Muscle layer of duodenum (tissue), 2 donors: ENCODE data around the gene MYBPHL.

ENCODE experiments used
- H3K27ac ChIP-seq: one replicate; pipeline ENCODE4 v1.7.0; 2013; ENCODE audit warnings: mild to moderate bottlenecking, low read length
- H3K27me3 ChIP-seq: one replicate; pipeline ENCODE4 v1.7.0; 2013; ENCODE audit warnings: low read depth, mild to moderate bottlenecking, control low read depth, low read length
- H3K36me3 ChIP-seq, 2 donors: one replicate each; pipeline ENCODE4 v1.7.0; 2013; ENCODE audit warnings: low read length in 2 of 2, control low read depth in 1 of 2, mild to moderate bottlenecking in 1 of 2; ENCODE audit not compliant: insufficient read depth in 2 of 2, control insufficient read depth in 1 of 2
- H3K4me1 ChIP-seq, 2 donors: one replicate each; pipeline ENCODE4 v1.7.0; 2013; ENCODE audit warnings: low read length in 2 of 2, mild to moderate bottlenecking in 2 of 2, control low read depth in 1 of 2, moderate library complexity in 1 of 2; ENCODE audit not compliant: insufficient read depth in 2 of 2, control insufficient read depth in 1 of 2
- H3K4me3 ChIP-seq, 2 donors: one replicate each; pipeline ENCODE4 v1.7.0; 2013; ENCODE audit warnings: low read length in 2 of 2, low read depth in 1 of 2, mild to moderate bottlenecking in 1 of 2
- H3K9me3 ChIP-seq, 2 donors: one replicate each; pipeline ENCODE4 v1.7.0; 2013; ENCODE audit warnings: low read length in 2 of 2, control low read depth in 1 of 2, mild to moderate bottlenecking in 1 of 2; ENCODE audit not compliant: control insufficient read depth in 1 of 2
- donor health status: healthy.

Gene MYBPHL

DNA sequence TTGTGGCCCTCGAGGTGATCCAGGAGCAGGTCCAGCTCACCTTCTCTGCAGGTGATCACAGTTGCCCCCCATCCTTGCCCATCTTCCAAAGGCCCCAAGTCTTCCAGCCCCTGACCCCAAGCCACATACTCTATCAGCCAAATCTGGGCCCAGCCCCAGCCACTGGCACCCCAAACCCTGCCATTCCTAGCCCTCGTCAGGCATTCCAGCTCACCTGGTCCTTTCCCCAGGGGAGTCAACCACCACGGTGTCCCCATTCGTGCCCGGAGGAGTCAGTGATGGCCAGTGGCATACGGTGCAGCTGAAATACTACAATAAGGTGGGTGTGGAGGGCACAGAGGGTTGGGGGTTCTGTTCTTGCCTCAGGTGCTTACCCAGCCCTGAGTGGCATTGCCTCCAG is 45.2 kb downstream of the MYBPHL start:
- H3K4me3 ChIP-seq = no peak overlapping the region
- no peaks in the 10 kb centered on the region for H3K27me3 ChIP-seq
- H3K27ac ChIP-seq = no peak overlapping the region
- no peaks in the 10 kb centered on the region for H3K9me3 ChIP-seq
- peaks cover 0 to 6% of the 10 kb centered on the region in 2 donors for H3K4me1 ChIP-seq
- peaks cover 0 to 20% of the 10 kb centered on the region in 2 donors for H3K36me3 ChIP-seq

DNA sequence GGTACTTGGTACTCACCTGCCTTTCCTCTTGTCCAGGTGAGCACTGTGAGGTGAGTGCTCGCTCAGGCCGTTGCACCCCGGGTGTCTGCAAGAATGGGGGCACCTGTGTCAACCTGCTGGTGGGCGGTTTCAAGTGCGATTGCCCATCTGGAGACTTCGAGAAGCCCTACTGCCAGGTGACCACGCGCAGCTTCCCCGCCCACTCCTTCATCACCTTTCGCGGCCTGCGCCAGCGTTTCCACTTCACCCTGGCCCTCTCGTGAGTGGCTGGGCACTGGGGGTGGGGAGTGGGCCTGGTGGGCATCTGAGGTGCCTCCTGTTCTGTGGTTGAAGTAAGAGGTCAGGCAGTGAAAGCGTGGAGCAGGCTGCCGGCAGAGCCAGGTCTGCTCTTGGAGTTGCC is 45.8 kb downstream of the MYBPHL start:
- Histone ChIP-seq H3K36me3 (peaks cover 0 to 20% of the 10 kb centered on the region in 2 donors), H3K4me3 (no peak overlapping the region), H3K4me1 (peaks cover 0 to 6% of the 10 kb centered on the region in 2 donors), H3K27me3 (no peaks in the 10 kb centered on the region), H3K9me3 (no peaks in the 10 kb centered on the region), H3K27ac (no peak overlapping the region)

DNA sequence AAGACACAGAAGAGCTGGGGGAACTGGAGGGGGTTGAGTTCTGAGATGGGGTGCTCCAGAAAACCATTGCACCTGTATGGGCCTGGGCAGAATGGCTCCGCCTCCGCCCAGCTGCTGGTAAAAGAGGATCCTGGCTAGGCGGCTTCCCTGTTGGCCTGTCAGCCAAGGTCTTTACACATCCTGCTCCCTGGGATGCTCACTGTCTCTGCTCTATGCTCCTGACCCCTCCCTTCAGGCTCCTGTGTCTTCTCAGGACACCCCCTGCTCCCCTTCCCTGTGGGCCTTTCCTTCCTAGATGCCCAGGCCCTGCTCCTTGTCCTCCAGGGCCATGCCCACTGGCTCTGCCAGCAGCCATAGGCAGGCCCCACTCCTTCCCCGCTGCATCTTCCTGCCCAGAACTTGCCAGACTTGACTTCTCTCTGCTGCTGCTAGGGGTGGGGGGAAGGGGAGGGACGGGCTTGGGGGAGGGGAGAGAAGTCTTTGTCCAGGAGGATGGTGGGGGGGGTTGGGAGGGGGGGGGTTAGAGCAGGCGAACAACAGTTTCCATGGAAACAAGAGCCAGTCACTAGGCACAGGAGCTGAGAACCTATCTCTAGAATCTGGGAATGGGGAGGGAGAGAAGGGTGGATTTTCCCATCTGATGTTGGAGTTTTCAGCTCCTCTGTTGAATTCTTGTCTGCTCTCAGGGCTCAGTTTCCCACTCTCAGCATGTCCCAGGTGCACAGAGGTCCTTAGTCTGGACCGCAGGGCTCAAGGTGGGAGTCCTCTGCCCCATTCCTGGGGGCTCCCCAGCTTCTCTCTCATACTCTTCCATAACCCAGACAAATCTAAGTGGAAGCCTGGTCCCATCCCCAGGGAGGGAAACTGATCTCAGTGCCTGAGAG is 46.9 kb downstream of the MYBPHL start:
- H3K9me3 ChIP-seq = no peaks in the 10 kb centered on the region
- H3K4me1 ChIP-seq = peaks cover 1 to 11% of the 10 kb centered on the region in 2 donors
- H3K36me3 ChIP-seq = peaks cover 0 to 14% of the 10 kb centered on the region in 2 donors
- no peak overlapping the region for H3K4me3 ChIP-seq
- no peak overlapping the region for H3K27ac ChIP-seq
- H3K27me3 ChIP-seq = no peaks in the 10 kb centered on the region

DNA sequence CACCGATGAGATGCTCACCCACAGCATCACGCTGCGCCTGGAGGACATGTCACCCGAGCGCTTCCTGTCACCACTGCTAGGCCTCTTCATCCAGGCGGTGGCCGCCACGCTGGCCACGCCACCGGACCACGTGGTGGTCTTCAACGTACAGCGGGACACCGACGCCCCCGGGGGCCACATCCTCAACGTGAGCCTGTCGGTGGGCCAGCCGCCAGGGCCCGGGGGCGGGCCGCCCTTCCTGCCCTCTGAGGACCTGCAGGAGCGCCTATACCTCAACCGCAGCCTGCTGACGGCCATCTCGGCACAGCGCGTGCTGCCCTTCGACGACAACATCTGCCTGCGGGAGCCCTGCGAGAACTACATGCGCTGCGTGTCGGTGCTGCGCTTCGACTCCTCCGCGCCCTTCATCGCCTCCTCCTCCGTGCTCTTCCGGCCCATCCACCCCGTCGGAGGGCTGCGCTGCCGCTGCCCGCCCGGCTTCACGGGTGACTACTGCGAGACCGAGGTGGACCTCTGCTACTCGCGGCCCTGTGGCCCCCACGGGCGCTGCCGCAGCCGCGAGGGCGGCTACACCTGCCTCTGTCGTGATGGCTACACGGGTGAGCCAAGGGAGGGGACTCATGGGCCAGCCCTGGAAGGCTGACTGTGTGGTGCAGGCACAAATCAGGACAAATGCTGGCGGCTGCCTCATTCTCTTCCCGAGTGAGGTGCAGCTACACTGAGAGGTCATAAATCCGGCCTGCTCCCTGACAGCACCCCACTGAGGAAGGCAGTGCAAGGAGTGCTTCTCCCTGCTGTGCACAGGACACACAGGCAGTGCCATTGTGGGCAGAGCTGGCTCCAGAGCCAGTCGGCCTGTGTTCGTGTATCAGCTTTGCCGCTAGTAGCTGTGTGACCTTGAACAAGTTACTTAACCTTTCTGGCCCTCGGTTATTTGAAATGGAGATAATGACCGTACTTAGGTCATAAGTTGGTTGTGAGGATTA is 48.0 kb downstream of the MYBPHL start:
- no peaks in the 10 kb centered on the region for H3K27me3 ChIP-seq
- no peak overlapping the region for H3K4me3 ChIP-seq
- peaks cover 0 to 13% of the 10 kb centered on the region in 2 donors for H3K36me3 ChIP-seq
- no peak overlapping the region for H3K27ac ChIP-seq
- no peaks in the 10 kb centered on the region for H3K9me3 ChIP-seq
- H3K4me1 ChIP-seq = peaks cover 5 to 19% of the 10 kb centered on the region in 2 donors

DNA sequence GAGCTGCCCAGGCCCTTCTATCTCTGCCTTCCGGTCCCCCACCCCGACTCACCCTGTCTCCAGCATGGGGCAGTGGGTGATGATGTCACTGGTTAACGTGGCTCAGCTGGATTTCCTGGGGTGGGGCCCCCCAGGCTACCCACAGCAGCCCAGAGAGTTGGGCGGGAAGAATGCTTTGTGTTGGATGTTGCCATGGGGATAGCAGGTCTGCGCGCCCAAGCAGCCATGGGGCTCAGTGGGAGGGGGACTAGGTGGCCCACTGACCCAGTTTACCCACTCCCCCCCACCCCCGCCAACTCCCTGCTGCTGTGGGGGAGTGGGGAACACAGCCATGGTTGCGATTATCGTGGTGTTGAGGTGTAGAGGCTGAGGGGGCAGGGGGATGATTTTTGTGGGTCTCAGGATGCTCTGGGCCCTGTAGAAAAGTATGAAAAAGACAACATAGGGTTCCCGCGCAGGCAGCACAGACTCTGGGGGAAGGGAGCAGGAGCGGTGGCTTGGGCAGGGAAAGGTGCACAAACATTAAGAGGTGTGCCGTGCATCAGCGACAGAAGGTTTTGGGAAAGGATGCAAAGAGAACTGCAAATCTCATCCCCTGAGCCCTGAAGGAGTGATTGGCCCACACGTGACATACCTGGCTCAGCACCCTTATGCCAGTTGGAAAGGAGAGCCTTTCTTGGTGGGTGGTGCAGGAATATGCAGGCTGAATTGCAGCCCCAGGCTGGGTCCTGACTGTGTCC is 49.0 kb downstream of the MYBPHL start:
- Histone ChIP-seq H3K9me3 (no peaks in the 10 kb centered on the region), H3K27ac (no peak overlapping the region), H3K36me3 (peaks cover 0 to 13% of the 10 kb centered on the region in 2 donors), H3K4me3 (no peak overlapping the region), H3K4me1 (peaks cover 5 to 23% of the 10 kb centered on the region in 2 donors), H3K27me3 (no peaks in the 10 kb centered on the region)

DNA sequence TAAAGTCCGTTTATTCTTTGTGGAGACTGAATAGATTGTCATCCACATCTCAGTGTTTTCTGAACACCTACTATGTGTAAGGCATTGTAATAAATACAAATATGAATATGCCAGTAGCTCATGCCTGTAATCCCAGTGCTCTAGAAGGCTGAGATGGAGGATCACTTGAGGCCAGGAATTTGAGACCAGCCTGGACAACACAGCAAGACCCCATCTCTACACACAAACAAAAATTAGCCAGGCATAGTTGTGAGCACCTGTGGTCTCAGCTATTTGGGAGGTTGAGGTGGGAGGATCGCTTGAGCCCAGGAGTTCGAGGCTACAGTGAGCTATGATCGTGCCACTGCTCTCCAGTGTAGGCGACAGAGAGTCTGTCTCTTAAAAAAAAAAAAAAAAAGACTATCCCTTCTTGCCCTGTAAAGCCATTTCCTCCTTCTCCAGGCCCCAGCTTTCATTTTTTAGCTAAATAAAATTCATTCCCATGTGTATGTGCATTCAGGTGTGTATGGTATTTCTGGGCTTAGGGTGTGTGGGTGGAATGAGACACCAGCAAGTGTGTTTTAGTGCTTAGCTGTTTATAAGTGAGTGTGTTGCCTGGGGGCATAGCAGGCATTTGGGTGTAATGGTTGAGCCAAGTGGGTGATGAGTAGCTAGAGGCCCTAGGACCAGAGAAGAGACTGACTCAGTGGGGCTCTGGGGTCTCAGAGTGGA is 49.7 kb downstream of the MYBPHL start:
- H3K27ac ChIP-seq = no peak overlapping the region
- peaks cover 0 to 13% of the 10 kb centered on the region in 2 donors for H3K36me3 ChIP-seq
- no peaks in the 10 kb centered on the region for H3K27me3 ChIP-seq
- no peak overlapping the region for H3K4me3 ChIP-seq
- peaks cover 5 to 23% of the 10 kb centered on the region in 2 donors for H3K4me1 ChIP-seq
- no peaks in the 10 kb centered on the region for H3K9me3 ChIP-seq

DNA sequence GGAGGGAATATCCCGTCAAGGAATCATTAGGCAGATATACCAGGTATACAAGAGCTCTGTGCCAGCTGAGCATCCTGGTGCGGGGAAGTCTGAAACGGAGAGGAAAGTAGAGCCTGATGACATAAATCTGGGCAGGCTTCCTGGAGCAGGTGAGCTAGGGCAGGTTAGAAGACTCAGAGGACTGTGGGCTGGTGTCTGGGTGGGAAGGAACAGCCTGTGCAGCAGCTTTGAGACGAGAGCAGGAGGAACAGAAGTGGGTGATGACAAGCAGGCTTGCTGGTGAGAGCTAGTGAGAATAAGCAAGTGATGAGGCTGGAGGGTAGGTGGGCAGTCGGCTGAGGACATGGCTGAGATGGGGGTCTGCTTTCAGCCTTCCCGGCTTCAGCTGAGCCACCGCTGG is 50.7 kb downstream of the MYBPHL start:
- H3K36me3 ChIP-seq = peaks cover 0 to 10% of the 10 kb centered on the region in 2 donors
- peaks cover 5 to 23% of the 10 kb centered on the region in 2 donors for H3K4me1 ChIP-seq
- H3K9me3 ChIP-seq = no peaks in the 10 kb centered on the region
- no peak overlapping the region for H3K4me3 ChIP-seq
- H3K27me3 ChIP-seq = no peaks in the 10 kb centered on the region
- H3K27ac ChIP-seq = no peak overlapping the region

DNA sequence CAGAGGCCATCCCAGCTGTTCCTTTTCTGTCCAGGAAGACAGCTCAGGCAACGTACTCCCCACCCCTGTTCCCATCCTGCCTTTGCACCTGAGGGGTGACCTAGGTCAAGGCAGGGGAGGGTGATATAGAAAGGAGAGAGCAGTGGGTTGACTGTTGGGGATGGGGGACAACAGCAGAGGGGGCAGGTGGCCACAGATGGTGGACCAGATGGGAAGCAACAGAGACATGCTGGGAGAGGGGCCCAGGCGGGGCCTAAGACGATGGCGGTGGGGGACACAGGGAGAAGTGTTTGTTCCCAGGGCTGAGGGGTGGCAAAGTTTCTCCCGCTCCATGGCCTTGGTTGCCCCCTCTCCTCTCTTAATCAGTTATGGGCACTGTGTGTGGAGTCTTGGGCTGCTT is 51.1 kb downstream of the MYBPHL start:
- Histone ChIP-seq H3K27me3 (no peaks in the 10 kb centered on the region), H3K4me1 (peaks cover 5 to 23% of the 10 kb centered on the region in 2 donors), H3K36me3 (peaks cover 0 to 8% of the 10 kb centered on the region in 2 donors), H3K9me3 (no peaks in the 10 kb centered on the region), H3K27ac (no peak overlapping the region), H3K4me3 (no peak overlapping the region)

DNA sequence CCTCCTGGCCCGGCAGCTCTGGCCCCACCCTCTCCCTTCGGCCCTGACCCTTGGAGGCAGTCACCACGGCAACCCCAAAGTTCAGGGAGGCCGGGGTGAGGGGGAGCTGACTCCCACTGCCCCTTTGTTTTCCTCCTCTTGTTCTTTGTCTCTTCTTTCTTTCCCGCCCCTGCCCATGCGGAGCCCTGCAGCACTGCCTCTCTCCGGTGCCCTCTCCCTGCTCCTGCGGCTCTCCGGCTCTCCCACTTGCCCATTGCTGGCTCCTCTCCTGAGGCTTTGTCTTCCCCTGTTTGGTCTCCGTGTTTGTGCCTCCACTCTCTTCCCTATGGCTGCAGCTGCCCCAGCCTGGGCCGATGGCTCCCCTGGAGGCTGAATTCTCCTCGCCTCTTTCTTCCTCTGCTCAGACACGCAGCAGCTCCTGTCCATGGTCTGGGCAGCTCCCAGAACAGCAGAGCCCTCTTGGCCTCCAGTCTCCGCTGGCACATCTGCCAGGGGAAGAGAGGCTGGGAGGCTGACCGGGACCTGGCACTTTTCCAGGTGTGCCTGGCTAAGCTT is 51.6 kb downstream of the MYBPHL start:
- Histone ChIP-seq H3K36me3 (peaks cover 0 to 8% of the 10 kb centered on the region in 2 donors), H3K4me1 (peaks cover 5 to 25% of the 10 kb centered on the region in 2 donors), H3K27me3 (no peaks in the 10 kb centered on the region), H3K27ac (no peak overlapping the region), H3K4me3 (no peak overlapping the region), H3K9me3 (no peaks in the 10 kb centered on the region)

DNA sequence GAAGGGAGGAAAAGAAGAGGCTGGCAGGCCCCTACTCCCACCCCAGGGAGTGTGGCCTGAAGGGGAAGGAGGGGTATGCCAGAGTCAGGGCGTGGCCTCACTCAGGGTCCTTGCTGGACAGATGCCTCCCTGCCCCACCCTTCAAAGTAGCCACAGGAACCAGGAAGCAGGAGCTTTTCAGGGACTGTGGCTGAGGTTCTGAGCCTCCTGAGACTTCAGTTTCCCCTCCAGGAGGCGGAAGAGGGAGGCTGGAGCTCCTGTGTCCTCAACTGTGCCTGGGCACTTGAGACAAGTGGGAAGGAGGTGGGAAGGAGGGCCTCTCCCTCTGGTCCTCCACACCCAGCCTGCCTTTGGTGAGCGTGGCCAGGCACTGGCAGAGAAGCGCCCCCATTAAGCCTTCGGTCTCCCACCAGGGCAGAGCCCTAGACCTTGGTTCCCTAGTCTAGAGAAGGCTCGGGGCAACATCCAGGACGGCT is 52.2 kb downstream of the MYBPHL start:
- Histone ChIP-seq H3K4me3 (no peak overlapping the region), H3K27ac (no peak overlapping the region), H3K36me3 (peaks cover 0 to 8% of the 10 kb centered on the region in 2 donors), H3K9me3 (no peaks in the 10 kb centered on the region), H3K4me1 (peaks cover 5 to 28% of the 10 kb centered on the region in 2 donors), H3K27me3 (no peaks in the 10 kb centered on the region)
